Dermis blood vessel endothelial cell (primary cell): Measurements from ENCODE around the gene SLC2A4RG. TPM values are rescaled to one million over a fixed set of nuclear protein-coding genes. Genes with fewer than 3 reads are reported as not detected.

Experiments
- DNase-seq: peaks from one replicate; pipeline ENCODE4 v3.0.0; 2010
- total RNA-seq: library from RNA; depleted of rRNA; stranded (reverse); fragments of >200 nt; gene quantifications from 2 replicates; pipeline ENCODE4 v1.2.3, GENCODE V29; 2014

The SLC2A4RG gene
- total RNA-seq, 1 donor from 2014 or later = 11.7 TPM

DNA sequence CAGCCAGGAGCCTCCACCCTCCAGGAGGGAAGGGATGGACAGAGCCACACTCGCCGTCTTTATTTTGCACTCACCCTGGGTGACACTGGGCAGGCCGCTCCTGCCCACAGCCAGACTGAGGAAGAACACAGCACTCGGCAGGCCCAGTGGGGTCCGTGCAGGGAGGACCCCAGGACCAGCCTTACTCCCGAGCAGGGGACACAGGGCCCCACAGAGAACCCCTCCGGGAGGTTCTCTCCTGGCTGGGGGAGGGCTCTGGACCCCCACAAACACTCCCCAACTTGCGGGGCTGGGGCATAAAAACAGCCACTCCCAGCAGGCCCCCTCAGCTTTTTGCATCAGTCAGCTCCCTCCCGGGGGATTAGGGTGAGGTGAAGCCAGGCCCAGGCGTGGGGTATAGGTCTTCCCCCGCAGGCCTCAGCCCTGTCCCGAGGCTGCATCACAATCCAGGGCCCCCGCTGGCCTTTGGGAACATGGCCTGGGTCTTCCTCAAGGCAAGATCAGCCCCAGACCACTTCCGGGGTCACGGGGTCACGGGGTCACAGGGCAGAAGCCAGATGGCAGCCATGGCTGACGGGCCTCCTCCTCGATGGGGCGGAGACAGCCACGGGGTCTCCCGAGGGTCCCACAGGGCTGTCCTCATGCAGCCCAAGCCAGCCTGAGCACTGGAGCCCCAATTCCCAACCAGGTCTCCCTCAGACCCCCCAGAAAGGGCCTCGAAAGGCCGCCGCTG is 39.9 kb upstream of the SLC2A4RG start:
- no peak for DNase-seq

DNA sequence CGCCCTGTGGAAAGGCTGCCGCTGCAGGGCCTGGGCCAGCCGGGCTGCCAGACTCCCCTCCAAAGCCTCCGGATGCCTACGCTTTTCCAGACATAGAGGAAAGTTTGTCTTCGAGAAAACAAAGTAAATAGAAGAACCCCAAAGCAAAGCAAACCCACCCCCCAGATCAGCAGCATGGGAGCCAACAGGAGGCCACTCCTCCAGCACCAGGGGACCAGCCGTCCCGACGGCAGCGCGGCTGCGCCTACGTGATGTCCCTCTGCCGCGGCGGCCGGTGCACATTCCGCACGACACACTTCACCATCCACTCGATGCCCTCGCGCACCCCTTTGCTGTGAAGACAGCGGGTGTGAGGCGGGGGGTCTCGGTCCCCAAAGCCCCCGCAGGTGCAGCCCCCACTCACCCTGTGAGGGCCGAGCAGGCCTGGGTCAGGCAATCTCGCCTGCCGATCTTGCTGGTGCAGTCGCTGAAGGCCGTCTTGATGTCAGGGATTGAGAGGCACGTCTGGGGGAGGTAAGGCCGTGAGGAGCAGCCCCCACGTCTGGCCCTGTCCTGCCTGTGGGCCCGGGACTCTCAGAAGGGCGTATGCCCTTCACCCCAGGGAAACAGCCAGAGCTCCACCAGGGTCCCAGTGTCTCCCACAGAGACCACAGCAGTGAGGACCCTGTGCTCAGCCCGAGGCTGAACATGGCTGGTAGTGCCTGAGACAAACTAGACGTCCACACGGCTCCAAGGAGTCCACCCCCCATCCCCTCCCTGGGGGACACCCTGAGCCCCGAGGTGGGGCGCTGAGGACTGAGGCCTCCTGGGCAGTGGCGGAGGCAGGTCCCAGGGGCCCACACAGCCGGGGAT is 39.2 kb upstream of the SLC2A4RG start:
- DNase-seq = no peak

DNA sequence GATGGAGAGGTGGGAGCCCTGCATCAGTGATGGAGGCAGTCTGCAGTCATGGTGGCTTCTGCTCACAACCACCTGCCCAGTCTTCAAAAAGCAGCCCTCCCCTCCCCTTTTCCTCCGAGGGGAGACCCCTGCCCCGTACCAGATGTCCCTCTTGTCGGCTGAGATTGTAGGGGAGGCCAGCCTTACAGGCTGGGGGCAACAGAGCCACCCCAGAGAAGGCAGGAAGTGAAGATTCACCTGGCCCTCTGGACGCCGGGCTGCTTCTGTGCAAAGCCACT is 38.6 kb upstream of the SLC2A4RG start:
- DNase-seq = no peak

DNA sequence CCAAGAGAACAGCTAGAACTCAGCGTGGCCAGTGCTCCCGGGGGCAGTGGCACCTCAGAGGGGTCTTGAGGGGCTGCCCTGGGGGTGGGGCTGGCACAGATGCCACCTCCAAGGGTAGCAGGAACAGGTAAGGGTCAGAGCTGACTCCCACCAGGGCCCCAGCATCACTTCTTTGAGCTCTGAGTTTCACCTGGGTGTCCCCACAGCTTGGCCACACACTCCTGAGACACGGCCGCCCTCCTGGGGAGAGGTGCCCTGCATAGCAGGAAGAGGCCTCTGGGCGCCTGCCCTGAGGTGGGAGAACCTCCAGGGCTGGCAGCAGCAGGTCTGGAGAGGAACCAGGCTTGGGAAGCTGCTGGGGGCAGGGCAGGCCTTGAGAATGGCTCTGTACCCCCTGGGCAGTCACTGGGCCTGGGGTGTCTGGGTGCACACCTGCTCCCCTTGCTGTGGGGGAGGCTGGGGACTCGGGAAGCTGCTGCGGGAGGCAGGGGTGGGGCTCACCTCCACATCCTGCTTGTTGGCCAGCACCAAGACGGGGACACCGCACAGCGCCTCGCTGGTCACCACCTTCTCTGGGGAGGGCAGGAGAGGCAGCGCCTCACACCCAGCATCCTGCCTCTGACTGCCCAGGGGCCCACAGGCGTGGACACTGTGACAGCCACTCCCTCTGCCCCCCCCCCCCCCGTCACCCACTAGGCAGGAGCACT is 38.1 kb upstream of the SLC2A4RG start:
- no peak for DNase-seq

DNA sequence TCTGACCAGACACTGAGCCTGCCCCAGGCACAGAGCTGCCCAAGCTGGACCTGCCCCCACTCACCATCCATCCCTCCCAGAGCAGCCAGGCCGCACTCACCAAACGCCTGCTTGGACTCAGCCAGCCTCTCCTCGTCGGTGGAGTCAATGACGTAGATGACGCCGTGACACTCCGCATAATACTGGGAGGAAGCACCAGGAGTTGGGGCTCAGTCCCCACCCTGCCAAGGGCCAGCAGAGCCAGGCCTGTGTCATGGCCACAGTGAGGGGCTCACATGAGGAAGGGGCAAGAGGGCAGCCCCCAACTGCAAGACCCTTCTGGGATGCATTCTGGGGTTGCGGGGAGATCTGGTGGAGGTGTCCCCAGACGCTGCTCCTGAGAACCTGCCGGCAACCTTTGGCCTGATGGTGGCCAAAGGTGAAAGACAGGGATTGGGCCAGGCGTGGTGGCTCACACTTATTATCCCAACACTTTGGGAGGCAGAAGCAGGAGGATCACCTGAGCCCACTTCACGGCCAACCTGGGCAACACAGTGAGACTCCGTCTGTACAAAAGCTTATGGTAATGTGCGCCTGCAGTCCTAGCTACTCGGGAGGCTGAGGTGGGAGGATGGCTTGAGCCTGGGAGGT is 37.4 kb upstream of the SLC2A4RG start:
- DNase-seq = no peak

DNA sequence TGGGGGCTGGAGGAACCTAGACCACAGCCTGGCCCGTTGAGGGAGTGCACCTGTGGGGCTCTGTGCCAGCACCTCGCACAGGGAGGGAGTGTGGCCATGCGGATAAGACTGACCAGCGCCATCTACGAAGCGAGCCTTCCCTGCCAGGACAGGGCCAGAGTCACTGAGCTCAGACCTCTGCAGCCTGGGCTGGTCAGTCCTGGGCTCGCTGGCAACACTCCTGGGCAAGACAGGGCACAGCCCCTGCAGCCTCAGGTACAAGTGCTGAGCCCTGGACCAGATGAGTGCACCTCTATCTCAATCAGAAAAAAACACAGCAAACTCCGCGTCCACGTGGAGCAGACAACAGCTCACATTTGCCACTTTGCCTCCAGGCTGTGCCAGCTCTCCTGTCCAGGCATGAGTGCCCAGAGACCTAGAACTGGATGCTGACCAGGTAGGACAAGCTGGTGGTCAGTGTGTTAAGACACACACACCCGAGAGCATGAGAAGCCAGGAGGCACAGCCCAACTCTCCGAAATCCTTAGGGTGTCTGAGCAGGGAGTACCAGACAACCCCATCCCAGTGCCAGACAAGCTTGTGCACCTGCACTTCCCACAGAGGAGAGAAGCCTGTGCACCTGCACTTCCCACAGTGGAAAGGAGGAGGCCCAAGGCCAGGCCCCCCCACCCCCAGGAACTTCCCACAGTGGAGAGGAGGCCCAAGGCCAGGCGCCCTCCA is 36.7 kb upstream of the SLC2A4RG start:
- no peak for DNase-seq

DNA sequence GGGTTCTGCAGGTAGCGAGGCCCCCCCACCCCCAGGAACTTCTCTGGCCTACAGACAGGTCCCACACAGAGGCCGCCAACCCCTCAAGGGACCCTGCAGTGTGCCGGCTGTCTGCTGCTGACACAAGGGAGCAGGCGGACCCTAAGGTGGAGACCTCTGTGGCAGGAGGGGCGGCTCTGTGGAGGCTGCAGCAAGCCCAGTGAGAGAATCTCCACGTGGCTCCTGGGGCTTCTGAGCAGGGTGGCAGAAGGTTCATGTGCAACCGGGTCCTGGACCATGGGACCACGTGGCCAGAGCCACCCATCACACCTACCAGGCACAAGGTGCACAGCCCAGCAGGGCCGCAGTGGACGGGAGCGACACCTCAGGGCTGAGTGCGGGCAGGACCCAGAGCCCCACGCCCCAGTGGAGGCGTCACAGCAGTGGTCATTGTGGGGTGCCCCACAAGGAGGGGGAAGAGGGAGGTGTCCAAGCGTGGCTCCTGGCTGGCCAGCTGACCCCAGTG is 36.1 kb upstream of the SLC2A4RG start:
- no peak for DNase-seq

DNA sequence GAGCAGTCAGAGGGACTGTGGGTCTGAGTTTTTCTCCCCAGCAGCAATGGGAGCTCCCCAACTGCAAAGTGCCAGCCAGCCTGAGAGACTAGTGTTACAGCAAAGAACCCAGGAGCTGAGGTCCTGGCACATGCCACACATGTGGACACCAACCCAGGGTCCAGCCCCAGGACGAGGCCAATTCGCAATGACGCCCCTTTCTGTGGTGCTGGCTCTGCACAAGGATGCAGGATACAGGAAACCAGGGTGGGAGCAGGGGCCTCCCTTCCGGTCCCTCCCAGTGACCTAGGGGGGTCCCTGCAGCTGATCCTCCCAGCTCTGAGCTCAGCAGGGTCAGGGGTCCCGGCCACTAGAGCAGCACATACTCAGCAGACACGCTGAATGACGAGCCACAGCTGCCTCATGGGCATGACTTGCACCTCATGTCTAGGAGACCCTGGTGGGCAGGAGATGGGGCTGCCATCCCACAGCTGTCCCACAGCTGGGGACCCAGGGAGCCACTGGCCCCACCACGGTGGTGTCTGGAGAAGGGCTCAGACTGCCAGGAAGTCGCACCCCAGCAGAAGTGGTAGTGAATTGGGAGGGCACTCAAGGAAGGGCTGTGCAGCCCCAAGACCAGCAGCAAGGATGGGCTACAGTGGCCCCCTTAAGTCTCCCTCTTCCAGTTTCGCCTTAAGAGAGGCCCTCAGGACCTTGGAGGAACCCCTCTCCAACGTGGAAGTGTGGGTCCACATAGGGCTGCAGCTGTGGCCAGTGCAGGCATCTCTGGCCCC is 35.4 kb upstream of the SLC2A4RG start:
- no peak for DNase-seq

DNA sequence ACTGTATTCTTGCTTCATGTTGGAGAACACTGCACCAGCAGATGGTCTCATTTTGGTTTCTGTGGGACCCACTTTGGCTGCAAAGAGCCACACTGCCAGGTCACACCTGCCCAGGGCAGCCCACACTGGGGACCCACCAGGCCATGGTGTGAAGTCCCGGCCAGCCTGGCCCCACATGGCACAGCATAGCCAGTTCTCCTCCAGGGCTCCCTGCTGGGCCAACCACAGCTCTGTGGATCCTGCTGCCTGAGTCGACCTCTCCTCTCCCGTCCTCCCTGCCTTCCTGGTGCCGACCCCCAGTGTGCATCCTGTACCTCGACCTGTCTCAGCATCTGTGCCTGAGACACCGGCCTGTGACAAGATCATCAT is 34.8 kb upstream of the SLC2A4RG start:
- DNase-seq = no peak

DNA sequence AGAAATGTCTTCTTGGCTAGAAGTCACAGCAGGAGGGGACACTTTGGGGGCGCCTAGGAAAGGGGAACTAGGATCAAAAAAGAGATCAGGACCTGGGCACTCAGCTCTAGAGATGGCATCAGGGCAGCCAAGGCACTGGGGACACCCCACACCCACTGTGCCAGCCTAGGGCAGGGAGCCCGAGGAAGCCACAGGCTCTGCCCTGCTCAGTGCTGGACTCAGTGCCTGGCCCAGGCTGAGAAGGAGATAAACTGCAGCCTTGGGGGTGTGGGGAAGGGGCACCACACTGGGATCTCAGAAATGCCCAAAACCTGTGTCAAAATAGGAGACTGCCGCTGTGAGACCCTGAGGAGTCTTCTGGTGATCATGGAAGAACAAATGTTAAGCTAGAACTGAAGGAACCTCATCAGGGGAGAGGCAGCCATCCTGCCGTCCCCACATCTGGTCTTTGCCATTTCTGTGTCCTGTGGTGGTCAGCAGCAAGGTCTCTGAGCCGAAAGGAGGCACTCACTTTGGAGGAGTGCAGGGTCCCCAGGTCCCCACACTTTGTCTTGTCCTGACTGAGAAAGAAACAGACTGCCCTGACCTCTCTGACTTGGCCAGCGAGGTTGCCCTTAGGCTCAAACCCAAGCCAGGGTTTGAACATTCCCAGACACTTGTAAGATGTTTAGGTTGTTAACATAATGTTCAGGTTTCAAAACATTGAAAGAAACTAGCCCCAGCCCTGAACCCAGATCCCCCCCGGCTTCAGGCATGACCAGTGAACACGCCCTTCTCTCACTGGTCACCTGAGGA is 34.1 kb upstream of the SLC2A4RG start:
- no peak for DNase-seq

DNA sequence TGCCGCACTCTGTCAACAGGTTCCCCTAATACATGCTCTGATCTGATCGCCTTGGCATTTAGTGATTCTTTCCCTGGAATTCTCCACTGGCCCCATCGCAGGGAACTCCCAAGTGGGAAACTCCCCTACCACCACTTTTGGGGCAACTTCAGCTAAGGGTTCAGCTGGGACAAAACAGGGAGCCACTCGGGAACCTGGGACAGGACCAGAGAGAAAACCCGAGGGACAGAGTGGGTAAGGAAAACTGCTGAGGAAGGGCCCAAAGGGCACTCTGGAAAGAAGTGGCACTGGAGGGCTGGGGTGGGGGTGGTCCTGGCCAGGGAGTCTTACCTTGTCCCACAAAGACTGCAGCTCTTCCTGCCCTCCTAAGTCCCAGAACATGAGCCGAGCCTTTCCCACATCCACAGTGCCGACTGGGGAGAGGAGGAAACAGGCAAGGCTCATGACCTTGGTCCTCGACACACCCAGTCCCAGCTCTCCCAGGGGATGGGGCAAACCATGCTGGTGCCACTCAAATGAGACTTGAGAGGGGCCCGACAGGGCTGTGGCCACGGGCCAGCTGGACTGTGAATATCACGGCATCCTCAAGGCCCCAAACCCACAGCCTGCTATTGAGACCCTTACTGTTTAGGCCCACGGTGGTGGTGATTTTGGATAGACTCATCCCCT is 33.4 kb upstream of the SLC2A4RG start:
- no peak for DNase-seq

DNA sequence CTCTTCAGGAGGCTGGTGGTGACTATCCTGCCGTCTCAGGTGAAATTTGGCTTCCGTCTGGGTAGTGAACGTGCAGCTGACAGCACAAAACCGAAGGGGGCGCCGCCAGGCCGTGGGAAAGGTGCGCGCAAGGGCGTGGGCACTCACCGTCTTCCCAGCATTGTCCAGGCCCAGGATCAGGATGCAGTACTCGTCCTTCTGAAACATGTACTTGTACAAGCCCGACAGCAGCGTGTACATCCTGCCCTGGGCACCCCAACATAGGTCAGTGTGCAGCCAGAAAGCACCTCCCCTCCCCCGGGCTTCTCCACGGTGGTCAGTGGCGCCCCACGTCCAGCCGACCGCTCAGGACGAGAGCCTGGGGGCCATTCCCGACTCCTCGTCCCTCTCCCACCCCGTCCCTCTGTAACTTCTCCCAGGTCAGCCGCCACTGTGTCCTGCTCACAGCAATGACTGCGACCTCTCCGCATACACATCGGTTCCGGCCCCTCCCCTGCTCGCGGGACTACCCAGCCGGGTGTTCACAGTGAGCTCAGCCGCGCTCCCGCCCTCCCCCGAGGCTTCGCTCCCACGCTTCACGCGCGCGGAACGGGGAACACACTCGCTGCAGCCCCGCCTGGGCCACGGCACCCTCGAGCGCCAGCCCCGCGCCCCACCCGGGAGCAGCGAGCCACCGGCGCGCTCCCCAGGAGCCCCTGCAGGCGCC is 32.6 kb upstream of the SLC2A4RG start:
- peak; percentile 66 for DNase-seq

DNA sequence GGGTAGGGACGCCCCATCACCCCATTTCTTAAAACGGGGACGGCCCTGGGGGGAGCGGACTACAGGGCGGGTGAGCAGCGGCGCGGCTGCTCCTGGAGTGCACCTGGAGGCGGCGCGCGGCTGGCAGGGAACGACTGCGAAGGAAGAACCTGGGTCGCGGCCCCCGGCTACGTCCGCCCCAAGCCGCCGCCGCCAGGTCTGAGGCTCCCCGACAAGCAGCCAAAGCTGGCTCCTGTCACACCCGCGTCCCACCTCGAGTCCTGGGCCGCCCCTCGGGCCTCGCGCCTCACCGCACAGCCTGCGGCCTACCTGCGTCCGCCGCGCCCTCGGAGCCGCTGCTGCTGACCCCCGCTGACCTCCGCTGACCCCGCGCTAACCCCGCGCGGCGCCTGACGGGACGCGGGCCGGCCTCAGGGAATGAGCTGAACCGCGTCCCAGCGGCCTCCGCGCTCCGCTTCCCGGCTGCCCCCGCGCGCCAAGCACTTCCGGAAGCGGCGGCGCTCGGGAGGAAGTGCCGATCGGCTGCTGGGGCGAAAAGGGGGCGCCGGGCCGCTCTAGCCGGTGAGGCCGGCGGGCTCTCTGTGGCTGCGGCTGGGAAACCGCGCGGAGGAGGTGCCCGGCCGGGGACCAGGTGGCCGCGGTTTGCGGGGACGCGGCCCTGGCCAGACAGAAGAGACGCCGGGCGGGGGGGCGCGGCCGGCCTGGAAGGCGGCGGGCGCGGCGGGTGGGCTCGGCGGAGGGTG is 31.8 kb upstream of the SLC2A4RG start, which contains the start of the genes ARFRP1 and ZGPAT:
ARFRP1 (minus strand) TSS at position 419 of the 743 bp plus-strand sequence. CDS start 885 bp downstream, outside the sequence.
ZGPAT (plus strand) TSS at position 482 of the 743 bp plus-strand sequence. CDS start 542 bp downstream, outside the sequence.
- DNase-seq = peak; percentile 86

DNA sequence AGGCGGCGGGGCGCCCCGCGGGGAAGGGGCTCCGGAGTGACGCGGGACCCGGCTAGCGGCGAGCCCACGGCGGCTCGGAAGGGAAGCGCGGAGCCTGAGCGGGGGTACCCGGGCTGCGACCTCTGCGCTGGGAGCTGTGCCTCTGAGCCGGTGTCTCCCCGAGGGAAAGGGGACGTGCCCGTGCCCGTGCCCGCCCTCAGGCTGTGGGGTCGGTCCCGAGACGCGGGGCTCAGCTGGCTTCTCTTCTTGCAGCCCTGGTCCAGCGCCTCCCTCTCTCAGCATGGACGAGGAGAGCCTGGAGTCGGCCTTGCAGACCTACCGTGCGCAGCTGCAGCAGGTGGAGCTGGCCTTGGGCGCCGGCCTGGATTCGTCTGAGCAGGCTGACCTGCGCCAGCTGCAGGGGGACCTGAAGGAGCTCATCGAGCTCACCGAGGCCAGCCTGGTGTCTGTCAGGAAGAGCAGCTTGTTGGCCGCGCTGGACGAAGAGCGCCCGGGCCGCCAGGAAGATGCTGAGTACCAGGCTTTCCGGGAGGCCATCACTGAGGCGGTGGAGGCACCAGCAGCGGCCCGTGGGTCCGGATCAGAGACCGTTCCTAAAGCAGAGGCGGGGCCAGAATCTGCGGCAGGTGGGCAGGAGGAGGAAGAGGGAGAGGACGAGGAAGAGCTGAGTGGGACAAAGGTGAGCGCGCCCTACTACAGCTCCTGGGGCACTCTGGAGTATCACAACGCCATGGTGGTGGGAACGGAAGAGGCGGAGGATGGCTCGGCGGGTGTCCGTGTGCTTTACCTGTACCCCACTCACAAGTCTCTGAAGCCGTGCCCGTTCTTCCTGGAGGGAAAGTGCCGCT is 31.1 kb upstream of the SLC2A4RG start:
- DNase-seq = peak; percentile 48

DNA sequence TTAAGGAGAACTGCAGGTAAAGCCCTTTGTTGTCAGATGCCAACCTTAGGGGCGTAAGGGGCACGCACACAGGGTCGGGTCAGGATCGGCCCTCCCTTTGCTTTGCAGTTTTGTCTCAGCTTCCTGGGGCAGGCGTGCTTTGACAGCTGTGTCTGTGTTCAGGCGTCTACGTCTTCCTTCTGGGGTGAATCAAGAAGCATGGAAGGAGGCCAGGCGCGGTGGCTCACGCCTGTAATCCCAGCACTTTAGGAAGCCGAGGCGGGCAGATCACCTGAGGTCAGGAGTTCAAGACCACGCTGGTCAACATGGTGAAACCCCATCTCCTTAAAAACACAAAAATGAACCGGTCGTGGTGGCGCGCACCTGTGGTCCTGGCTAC is 30.4 kb upstream of the SLC2A4RG start:
- DNase-seq = no peak

DNA sequence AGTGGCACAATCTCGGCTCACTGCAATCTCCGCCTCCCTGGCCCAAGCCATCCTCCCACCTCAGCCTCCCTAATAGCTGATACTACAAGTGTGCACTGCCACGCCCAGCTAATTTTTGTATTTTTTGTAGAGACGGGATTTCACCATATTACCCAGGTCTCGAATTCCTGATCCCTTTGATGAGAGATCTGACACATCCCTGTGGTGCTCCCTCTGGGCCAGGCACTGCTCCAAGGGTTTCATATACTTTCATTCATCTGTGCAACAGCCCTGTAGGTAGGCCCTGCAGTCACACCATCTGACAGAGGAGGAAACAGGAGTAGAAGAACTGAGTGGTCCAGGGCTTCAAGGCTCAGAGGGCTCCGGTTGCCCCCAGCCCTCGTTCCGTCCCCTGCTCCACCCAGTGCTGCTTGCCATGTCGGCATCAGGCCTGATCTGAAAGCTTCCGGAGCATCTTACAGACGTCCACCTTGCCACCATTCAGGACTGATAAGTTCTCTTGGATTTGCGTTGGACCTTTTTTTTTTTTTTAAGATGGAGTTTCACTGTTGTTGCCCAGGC is 28.4 kb upstream of the SLC2A4RG start:
- no peak for DNase-seq

DNA sequence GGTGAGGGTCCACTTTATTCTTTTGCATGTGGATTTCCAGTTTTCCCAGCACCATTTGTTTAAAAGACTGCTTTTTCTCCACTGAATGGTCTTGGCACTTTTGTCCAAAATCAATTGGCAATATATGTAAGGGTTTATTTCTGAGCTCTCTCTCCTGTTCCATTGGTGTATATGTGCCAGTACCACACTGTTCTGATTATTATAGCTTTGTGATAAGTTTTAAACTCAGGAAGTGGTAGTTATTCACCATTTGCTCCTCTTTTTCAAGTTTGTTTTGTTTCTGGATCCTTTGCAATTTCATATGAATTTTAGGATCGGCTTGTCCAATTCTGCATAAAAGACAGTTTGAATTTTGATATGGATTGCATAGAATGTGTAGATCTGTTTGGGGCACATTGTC is 27.4 kb upstream of the SLC2A4RG start:
- no peak for DNase-seq
